Fibroblast of lung (primary cell): ENCODE measurements around the gene GRIK4.

ENCODE experiments used
- EZH2 ChIP-seq: IDR thresholded peaks from 2 replicates; pipeline ENCODE4 v1.5.1; 2012; ENCODE audit warnings: low read length, control low read depth, mild to moderate bottlenecking; ENCODE audit errors: missing control alignments
- TF ChIP-seq, protein P1 (sequence below), 2 donors: IDR thresholded peaks in 1 of 2; conservative IDR thresholded peaks in 1 of 2; 1 replicate in 1 of 2; 2 replicates in 1 of 2; pipeline ENCODE4 v1.5.1; 2011 to 2012; ENCODE audit warnings: low read length in 2 of 2, control low read depth in 1 of 2, inconsistent platforms in 1 of 2, low read depth in 1 of 2, mild to moderate bottlenecking in 1 of 2

DNA sequence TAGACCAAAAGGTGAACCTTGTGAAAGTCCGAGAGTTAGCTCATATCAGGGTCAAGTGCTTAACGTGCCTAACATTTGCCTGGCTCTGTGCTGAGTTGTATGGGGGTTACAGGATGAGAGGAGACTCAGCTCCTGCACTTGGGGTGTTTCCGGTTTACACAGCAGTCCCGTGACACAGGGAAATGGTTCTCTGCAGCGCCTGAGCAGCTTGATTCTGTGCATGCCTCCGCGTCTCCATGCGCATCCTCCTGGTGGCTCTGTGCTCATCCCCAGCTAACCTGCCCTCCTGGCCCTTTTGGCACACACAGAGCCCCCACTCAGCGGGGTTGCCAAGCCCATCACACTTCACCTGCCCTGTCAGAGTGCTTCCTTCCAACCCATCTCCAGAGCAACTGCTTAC lies 274.0 kb downstream of the GRIK4 start:
- TF ChIP-seq, protein P1, sequence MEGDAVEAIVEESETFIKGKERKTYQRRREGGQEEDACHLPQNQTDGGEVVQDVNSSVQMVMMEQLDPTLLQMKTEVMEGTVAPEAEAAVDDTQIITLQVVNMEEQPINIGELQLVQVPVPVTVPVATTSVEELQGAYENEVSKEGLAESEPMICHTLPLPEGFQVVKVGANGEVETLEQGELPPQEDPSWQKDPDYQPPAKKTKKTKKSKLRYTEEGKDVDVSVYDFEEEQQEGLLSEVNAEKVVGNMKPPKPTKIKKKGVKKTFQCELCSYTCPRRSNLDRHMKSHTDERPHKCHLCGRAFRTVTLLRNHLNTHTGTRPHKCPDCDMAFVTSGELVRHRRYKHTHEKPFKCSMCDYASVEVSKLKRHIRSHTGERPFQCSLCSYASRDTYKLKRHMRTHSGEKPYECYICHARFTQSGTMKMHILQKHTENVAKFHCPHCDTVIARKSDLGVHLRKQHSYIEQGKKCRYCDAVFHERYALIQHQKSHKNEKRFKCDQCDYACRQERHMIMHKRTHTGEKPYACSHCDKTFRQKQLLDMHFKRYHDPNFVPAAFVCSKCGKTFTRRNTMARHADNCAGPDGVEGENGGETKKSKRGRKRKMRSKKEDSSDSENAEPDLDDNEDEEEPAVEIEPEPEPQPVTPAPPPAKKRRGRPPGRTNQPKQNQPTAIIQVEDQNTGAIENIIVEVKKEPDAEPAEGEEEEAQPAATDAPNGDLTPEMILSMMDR (conservative IDR thresholded peaks at IDR 0.05 in 1 of 2, IDR thresholded peaks at IDR 0.05 in 1 of 2; ENCODE audit: low read depth in 1 of 2, low read length in 2 of 2) = no peak
- TF ChIP-seq EZH2 = no peak
